ENCODE measurements around the gene TRMU. TPM values are rescaled to one million over a fixed set of nuclear protein-coding genes. Genes with fewer than 3 reads are reported as not detected.
"Not testable (repeated sequence)": the region's sequence is repeated elsewhere in the genome, so short reads cannot be mapped to it uniquely, and the experiment has no call there.

Gene TRMU
- total RNA-seq, 1 donor from 2014 or later: 42.2 TPM

DNA sequence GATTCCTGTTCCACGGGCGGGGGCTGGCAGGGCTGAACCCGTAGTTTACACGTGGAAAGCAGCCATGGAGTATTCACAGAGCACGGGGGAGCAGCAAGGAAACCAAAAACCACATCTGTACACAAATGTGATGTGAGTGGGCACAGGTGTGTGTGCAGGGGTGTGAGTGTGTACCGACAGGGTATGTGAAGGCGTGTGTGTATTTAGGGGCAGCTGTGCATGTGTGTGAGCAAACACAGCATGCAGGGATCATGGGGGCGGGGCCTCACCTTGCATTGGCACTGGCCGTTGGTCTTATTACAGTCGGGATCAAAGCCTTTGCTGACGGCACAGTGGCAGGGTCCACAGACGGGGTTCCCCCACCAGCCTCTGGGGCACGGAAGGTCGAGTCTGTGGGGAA, 58.4 kb downstream of the TRMU start:
- intact Hi-C loops (cut with DNase I): no loop called here
- ATAC-seq (no peak), DNase-seq (ENCODE audit: missing footprints) (no peak)

DNA sequence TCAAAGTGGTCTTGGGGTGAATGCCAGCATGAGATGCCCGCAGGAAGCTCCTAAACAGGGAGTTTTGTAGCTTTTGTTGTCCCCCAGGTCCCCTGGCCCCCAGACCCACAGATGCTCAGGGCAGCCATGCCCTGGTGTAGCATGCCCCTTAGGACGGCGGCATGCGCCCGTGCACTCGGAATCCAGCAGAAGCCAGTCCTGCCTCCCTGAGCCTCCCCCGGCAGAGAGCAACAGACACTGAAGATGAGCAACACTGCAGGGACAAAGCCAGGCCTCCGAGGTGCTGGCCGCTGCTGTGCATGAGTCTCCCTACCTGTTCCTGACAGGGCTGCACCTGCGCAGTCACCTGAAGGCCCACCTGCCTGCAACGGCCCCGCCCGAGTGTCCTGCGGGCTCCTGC, 59.1 kb downstream of the TRMU start:
- DNase-seq (ENCODE audit: missing footprints) (no peak), ATAC-seq (no peak)
- intact Hi-C loops (cut with DNase I): no loop called here

DNA sequence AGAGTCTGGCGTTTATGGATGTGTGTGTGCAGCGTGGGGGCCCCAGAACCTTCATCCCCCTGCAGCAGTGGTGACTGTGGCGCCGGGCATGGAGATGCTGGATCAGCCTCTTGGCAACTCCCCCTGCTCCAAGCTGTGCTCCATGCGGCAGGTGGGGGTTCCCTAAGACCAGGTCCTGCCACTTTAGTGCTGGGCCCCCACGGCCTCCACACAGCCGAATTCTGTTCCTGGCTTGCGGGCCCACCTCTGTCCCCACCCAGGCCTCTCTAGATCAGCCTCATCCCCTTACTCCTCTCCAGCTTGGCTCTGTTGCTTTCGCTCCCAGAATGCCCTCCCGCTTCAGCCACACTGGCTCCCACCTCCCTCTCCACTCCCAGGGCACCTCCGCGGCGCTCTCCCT, 59.6 kb downstream of the TRMU start:
- DNase-seq (ENCODE audit: missing footprints) (no peak), ATAC-seq (no peak)
- intact Hi-C loops (cut with DNase I): no loop called here

DNA sequence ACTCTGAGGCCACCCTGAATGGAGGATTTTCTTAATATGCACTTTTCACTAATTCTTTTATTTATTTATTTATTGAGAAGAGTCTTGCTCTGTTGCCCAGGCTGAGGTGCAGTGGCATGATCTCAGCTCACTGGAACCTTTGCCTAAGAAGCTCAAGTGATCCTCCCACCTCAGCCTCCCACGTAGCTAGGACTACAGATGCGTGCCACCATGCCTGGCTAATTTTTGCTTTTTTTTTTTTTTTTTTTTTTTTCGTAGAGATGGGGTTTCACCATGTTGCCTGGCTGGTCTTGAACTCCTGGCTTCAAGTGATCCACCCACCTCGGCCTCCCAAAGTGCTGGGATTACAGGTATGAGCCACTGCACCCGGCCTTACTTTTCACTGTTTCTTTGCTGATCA, 61.5 kb downstream of the TRMU start:
- not testable (repeated sequence) for ATAC-seq

DNA sequence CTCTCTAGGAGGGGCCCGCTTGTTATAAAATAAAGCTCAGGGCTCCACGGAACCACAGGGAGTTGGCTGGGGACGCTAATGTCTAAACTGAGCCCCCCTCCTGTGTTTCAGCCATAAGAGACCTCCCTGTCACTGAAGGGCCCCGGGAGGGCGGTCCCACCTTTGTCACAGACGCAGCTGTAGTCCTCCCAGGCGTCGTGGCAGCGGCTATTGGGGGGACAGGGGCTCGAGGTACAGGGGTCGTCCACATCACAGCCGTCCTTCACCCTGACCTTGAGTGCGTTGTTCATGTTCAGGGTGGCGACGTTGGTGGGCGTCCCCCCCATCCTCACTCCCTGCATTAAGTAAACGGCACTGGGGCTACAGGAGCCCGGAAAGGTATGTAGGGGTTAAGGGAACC, 62.0 kb downstream of the TRMU start:
- intact Hi-C loops (cut with DNase I): no loop called here
- ATAC-seq (no peak), DNase-seq (ENCODE audit: missing footprints) (no peak)

More for the DNA sequence above, 61.5 kb downstream of the TRMU start:
- DNase-seq (ENCODE audit: missing footprints); intact Hi-C loops (cut with DNase I): not testable (repeated sequence)

DNA sequence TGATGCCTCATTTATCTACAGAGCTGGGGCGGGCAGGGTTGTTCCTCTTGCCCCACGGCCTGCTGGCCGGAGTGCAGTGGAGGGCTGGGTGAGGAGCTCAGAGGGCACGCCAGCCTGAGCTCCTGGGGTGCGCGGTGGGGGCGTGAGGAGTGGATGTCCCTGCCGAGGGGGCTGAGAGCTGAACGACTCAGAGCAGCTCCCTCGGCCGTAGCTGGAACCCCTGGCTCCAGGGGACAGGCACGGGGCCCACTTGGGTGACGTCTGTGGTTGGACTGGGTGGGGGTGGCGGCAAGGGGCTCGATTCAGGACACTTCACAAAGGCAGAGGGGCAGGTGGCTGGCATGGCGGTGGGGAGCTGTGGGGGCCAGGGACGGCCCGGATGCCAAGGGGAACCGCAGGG, 62.4 kb downstream of the TRMU start:
- no peak for DNase-seq (ENCODE audit: missing footprints)
- ATAC-seq: no peak
- intact Hi-C loops (cut with DNase I): no loop called here

DNA sequence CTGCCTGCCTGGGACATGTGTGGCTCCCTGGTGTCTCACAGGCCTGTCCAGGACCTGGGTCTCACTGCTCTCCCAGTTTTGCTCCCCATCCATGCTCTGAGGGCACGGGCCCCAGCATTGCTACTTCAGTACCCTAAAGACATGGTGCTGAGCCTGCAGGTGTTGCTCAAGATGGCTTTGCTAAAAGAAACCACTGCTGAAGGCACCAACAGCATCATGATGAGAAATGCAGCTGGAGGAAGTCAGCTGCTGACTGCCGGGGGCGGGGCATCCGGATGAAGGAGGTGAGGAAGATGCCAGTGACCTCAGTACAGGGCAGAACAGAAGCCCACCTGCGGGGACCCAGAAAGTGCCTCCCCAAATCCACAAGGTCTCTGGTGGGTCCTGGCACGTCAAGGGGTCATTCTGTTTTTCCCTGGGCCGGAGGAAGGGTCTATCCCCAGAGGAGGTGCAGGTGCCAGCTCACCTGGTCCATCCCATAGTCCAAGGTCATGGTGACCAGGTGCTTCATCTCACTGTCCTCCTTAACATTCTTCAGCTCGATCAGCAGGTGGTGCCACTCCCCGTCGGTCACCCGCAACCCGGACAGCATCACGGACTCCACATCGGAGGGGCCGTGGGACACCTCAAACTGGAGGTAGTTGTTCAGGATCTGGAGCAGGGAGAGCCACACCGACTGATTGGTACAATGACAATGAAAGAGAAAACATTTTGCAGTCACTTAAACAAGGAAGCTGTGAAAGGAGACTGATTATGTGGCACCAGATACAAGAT, 63.9 kb downstream of the TRMU start:
- no peak for ATAC-seq

DNA sequence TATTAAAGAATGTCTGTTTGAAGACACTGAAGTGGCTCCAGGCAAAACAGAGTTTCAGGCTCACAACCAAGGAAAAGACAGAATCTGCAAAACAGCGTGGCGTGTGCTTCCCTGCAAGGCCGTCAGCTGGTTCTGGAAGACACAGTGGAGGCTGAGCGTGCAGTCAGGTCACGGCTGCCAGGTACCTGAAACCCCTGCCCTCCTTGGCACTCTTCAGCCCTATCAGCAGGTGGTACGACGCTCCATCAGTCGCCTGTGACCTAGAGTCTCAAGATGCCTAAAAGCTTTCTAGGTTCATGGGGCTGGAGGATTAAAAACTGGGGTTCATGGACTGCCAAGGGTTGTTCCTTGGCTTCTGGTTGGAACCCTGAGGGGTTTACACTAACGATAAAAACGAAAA, 65.9 kb downstream of the TRMU start:
- intact Hi-C loops (cut with DNase I): no loop called here
- ATAC-seq: no peak
- no peak for DNase-seq (ENCODE audit: missing footprints)

More for the DNA sequence above, 63.9 kb downstream of the TRMU start:
- intact Hi-C loops (cut with DNase I): no loop called here
- no peak for DNase-seq (ENCODE audit: missing footprints)

DNA sequence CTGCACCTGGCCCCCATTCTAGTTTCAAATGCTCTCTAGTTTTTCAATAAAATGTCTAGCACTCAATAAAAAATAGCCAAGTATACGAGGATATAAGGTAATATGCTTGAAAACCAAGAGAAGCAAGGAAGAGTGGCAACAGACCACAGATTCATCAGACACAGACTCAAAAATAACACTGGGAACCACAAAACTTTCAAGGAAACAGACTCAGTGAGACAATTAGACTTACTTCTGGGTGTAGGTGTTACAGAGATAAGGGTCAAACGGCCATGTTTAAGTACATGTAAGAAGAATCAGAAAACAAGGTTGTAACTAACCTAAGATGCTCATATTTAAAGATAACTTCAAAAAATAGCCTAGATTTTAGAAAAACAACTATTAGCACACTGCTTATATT, 67.0 kb downstream of the TRMU start:
- intact Hi-C loops (cut with DNase I): no loop called here
- ATAC-seq: no peak
- no peak for DNase-seq (ENCODE audit: missing footprints)

DNA sequence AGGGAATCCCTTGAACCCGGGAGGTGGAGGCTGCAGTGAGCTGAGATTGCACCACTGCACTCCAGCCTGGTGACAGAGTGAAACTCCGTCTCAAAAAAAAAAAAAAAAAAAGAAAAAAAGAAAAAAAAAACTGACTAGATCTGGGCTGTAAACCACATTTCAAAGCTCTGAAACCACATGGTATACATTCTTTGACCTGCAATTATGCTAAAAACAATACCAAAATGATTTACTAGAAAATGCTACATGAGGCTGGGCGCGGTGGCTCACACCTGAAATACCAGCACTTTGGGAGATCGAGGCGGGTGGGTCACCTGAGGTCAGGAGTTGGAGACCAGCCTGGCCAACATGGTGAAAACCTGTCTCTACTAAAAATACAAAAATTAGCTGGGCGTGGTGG, 68.4 kb downstream of the TRMU start:
- not testable (repeated sequence) for ATAC-seq; DNase-seq (ENCODE audit: missing footprints)

DNA sequence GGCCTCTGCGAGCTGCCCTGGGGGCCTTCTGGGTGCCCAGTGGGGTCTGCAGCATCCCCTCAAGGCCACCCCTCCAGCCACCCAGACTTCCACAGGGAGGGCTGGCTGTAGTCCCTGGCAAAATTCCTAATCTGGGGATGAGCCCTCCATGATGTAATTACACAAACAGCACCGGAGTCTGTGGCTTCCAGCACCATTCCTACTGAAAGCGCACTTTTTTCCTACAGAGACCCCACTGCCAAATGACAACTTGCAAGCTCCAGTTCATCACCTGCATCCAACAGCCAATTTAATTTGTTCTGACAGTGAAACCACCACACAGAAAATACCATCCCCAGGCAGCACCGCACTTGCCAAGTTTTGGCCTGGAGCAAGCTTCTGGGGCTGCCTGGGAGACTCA, 70.4 kb downstream of the TRMU start:
- intact Hi-C loops (cut with DNase I): no loop called here
- DNase-seq (ENCODE audit: missing footprints) (no peak), ATAC-seq (no peak)

More for the DNA sequence above, 68.4 kb downstream of the TRMU start:
- intact Hi-C loops (cut with DNase I): not testable (repeated sequence)

DNA sequence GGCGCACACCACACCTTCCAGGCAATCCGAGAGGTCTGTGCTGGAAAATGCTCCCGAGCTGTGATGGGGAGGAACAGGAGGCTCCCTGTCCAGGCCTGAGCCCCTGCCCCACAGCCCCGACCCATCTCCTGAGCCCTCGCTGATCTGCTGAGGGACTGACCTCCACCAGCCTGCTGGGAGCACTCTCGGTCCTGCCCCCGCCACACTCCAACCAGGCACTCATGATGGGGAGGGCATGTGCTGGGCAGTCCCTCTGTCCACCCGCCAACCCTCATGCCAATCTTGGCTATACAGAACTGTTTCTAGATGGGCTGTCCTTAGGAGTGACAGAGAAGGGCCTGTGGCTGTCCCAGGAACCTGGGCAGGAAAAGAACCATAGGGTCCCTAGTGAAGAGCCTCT, 70.8 kb downstream of the TRMU start:
- DNase-seq (ENCODE audit: missing footprints) (no peak), ATAC-seq (peak; percentile 92)
- intact Hi-C loops (cut with DNase I): no loop called here

DNA sequence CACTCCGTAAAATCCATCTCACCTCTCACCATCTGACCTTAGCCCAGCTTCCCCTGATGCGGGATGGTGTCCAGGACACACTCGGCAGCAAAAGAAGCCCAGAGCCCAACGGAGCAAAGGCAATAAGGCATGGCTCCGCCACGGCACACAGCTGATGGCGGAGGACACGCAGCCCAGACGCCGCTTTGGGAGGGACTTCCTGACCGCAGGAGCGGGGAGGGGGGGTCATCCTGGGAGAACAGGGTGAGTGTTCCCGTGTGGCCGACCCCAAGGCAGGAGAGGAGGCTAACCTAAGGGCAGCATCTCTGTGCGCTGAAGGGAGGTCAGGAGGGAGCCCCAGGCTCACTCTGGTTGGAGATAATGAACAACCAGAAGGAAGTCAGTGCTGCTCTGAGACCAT, 71.3 kb downstream of the TRMU start:
- no peak for ATAC-seq
- intact Hi-C loops (cut with DNase I): no loop called here
- DNase-seq (ENCODE audit: missing footprints): no peak

Other genes starting within 250 kb of the TRMU start
- 70.5 TPM for gene PPARA, start 185.2 kb upstream of the TRMU start, total RNA-seq
- gene CDPF1, start 85.4 kb upstream of the TRMU start, total RNA-seq: 6.2 TPM
- gene PKDREJ, start 72.4 kb upstream of the TRMU start, total RNA-seq: 0.08 TPM
- gene TTC38, start 67.7 kb upstream of the TRMU start, total RNA-seq: 23.8 TPM
- 0.92 TPM for gene GTSE1, start 38.8 kb upstream of the TRMU start, total RNA-seq
- 8.4 TPM for gene CELSR1, start 201.9 kb downstream of the TRMU start, total RNA-seq

Measured in Right ventricle myocardium inferior (tissue), 1 donor.